Hepatocyte (in vitro differentiated cells): ENCODE measurements around the gene DBNDD2. TPM values are rescaled to one million over a fixed set of nuclear protein-coding genes. Genes with fewer than 3 reads are reported as not detected.

Experiments
- DNase-seq: peaks from one replicate; pipeline ENCODE4 v3.0.0-alpha.2; 2016; ENCODE audit warnings: low spot score
- H2AFZ ChIP-seq: fragments of 200-600 bp; sonication (generic); 2 replicates; pipeline ENCODE4 v1.6.0; 2016; ENCODE audit warnings: antibody characterized with exemption, mild to moderate bottlenecking
- H3K27ac ChIP-seq: fragments of 200-600 bp; sonication (generic); 2 replicates; pipeline ENCODE4 v1.5.1; 2016; ENCODE audit warnings: mild to moderate bottlenecking
- H3K27me3 ChIP-seq: fragments of 200-600 bp; sonication (generic); 2 replicates; pipeline ENCODE4 v1.6.1; 2016
- H3K36me3 ChIP-seq: fragments of 200-600 bp; sonication (generic); replicated peaks from 2 replicates; pipeline ENCODE4 v1.5.1; 2016; ENCODE audit warnings: low read depth; ENCODE audit not compliant: insufficient read depth
- H3K4me1 ChIP-seq: fragments of 200-600 bp; sonication (generic); 2 replicates; pipeline ENCODE4 v1.5.1; 2016; ENCODE audit warnings: mild to moderate bottlenecking, moderate library complexity; ENCODE audit not compliant: insufficient read depth
- H3K4me2 ChIP-seq: fragments of 200-600 bp; sonication (generic); 2 replicates; pipeline ENCODE4 v1.6.0; 2016
- H3K4me3 ChIP-seq: fragments of 200-600 bp; sonication (generic); 2 replicates; pipeline ENCODE4 v1.5.1; 2016; ENCODE audit warnings: mild to moderate bottlenecking
- H3K79me2 ChIP-seq: fragments of 200-600 bp; sonication (generic); 2 replicates; pipeline ENCODE4 v1.6.0; 2017; ENCODE audit warnings: mild to moderate bottlenecking
- H3K9me2 ChIP-seq: fragments of 200-600 bp; sonication (generic); replicated peaks from 2 replicates; pipeline ENCODE4 v1.6.0; 2017; ENCODE audit warnings: mild to moderate bottlenecking; ENCODE audit not compliant: insufficient read depth
- H3K9me3 ChIP-seq: fragments of 200-600 bp; sonication (generic); 2 replicates; pipeline ENCODE4 v1.5.1; 2016; ENCODE audit warnings: low read depth, mild to moderate bottlenecking
- H4K20me1 ChIP-seq: fragments of 200-600 bp; sonication (generic); 2 replicates; pipeline ENCODE4 v1.6.0; 2016; ENCODE audit warnings: mild to moderate bottlenecking; ENCODE audit not compliant: insufficient read depth, poor library complexity, severe bottlenecking
- CTCF ChIP-seq: fragments of 200-600 bp; sonication (generic); IDR thresholded peaks from 2 replicates; pipeline ENCODE4 v1.5.1; 2016; ENCODE audit warnings: antibody characterized with exemption, mild to moderate bottlenecking; ENCODE audit not compliant: poor library complexity
- EZH2 ChIP-seq: fragments of 200-600 bp; sonication (generic); IDR thresholded peaks from 2 replicates; pipeline ENCODE4 v1.6.1; 2016; ENCODE audit warnings: antibody characterized with exemption, mild to moderate bottlenecking, borderline replicate concordance
- EZH2phosphoT487 ChIP-seq: fragments of 200-600 bp; sonication (generic); IDR thresholded peaks from one replicate; pipeline ENCODE4 v1.6.1; 2018; ENCODE audit warnings: antibody characterized with exemption, mild to moderate bottlenecking, low read depth, moderate library complexity; ENCODE audit not compliant: unreplicated experiment, severe bottlenecking
- WGBS: methylation state at CpG from one replicate; pipeline ENCODE4 v1.1.6; 2016; ENCODE audit warnings: low lambda C conversion rate; ENCODE audit errors: missing lambda C conversion rate; 5-methylcytosine and 5-hydroxymethylcytosine counted together
- polyA plus RNA-seq: library from polyadenylated mRNA; unstranded; fragments of >200 nt; fragmentation: Nextera tagmentation; extraction: Ambion mirVana; gene quantifications from 2 replicates; pipeline ENCODE4 v1.2.1, GENCODE V29; 2016
- total RNA-seq: library from RNA; depleted of rRNA; stranded (reverse); fragments of >200 nt; gene quantifications from 2 replicates; pipeline ENCODE4 v1.2.3, GENCODE V29; 2014

The DBNDD2 gene
- total and polyA plus RNA-seq, 2 experiments from 2014 or later = 11.1 to 12.8 TPM

DNA sequence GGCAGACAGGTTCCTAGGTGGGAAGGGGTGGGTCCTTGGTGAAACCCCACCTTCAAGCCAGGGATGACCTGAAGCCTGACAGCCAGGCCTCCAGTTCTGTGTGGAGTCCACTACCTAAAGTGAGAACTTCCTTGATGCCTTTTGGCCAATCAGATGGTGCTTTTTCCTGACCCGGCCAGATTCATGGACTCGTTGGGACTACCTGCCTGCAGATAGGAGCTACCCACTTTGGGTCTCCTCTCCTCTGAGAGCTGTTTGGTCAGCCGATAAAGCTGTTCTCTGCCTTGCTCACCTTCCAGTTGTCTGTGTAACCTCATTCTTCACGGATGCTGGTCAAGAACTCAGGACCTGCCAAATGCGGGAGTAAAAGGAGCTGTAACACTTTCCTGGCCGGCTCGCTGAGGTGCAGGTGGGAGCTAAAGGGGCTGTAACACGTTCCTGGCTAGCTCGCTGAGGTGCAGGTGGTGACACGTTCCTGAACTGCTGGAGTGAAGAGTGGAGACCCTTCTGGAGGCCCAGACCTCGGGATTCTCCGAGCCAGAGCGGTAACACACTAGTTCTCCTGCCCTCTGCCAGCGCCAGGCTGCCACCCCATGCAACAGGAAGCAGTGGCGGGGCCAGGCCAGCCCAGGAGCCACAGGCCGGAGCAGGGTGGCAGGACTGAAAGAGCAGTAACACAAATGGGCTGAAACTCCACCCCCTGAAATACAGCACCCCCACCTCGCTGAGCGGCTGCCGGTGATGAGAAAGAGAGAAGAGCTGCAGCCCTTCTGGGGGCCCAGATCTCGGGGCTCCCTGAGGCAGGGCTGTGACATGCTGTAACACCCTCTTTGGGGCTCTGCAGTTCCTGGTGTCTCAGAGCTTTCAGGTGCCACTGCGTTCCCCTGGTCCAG is 13.6 kb upstream of the DBNDD2 start:
- H3K79me2 ChIP-seq = no peaks in the 10 kb centered on the region
- no peak overlapping the region for H2AFZ ChIP-seq
- H3K27me3 ChIP-seq = no peaks in the 10 kb centered on the region
- H3K4me3 ChIP-seq = no peak overlapping the region
- no peak for DNase-seq
- no peak overlapping the region for H3K4me2 ChIP-seq
- H3K27ac ChIP-seq = no peak overlapping the region
- no peaks in the 10 kb centered on the region for H3K4me1 ChIP-seq
- no peaks in the 10 kb centered on the region for H3K9me2 ChIP-seq
- H3K36me3 ChIP-seq = no peaks in the 10 kb centered on the region
- no peaks in the 10 kb centered on the region for H3K9me3 ChIP-seq
- TF ChIP-seq EZH2phosphoT487 = no peak
- H4K20me1 ChIP-seq = no peaks in the 10 kb centered on the region
- WGBS = 91% methylated on average over 21 of the region's 21 CpGs

GRCh38 chr20:45395114-45395415 is 13.0 kb upstream of the DBNDD2 start:
- Histone ChIP-seq H3K4me3 (no peak overlapping the region), H3K27me3 (no peaks in the 10 kb centered on the region), H3K9me3 (peaks cover 3% of the 10 kb centered on the region), H3K27ac (no peak overlapping the region), H2AFZ (no peak overlapping the region), H4K20me1 (no peaks in the 10 kb centered on the region), H3K4me2 (no peak overlapping the region), H3K36me3 (no peaks in the 10 kb centered on the region), H3K79me2 (no peaks in the 10 kb centered on the region), H3K9me2 (no peaks in the 10 kb centered on the region), H3K4me1 (no peaks in the 10 kb centered on the region)
- DNase-seq = no peak
- 94% methylated on average over 7 of the region's 7 CpGs for WGBS
- TF ChIP-seq CTCF (no peak), EZH2phosphoT487 (no peak), EZH2 (no peak)

- Histone ChIP-seq H3K4me3 (no peak overlapping the region), H3K4me1 (no peaks in the 10 kb centered on the region), H2AFZ (no peak overlapping the region), H4K20me1 (no peaks in the 10 kb centered on the region), H3K79me2 (no peaks in the 10 kb centered on the region), H3K27me3 (no peaks in the 10 kb centered on the region), H3K27ac (no peak overlapping the region), H3K9me2 (no peaks in the 10 kb centered on the region), H3K36me3 (no peaks in the 10 kb centered on the region), H3K4me2 (no peak overlapping the region), H3K9me3 (peaks cover 7% of the 10 kb centered on the region)
- TF ChIP-seq CTCF = no peak
- DNase-seq = no peak
- 100% methylated on average over 1 of the region's 1 CpG for WGBS
These were observed 9.1 kb upstream of the DBNDD2 start for GRCh38 chr20:45399018-45399417.

DNA sequence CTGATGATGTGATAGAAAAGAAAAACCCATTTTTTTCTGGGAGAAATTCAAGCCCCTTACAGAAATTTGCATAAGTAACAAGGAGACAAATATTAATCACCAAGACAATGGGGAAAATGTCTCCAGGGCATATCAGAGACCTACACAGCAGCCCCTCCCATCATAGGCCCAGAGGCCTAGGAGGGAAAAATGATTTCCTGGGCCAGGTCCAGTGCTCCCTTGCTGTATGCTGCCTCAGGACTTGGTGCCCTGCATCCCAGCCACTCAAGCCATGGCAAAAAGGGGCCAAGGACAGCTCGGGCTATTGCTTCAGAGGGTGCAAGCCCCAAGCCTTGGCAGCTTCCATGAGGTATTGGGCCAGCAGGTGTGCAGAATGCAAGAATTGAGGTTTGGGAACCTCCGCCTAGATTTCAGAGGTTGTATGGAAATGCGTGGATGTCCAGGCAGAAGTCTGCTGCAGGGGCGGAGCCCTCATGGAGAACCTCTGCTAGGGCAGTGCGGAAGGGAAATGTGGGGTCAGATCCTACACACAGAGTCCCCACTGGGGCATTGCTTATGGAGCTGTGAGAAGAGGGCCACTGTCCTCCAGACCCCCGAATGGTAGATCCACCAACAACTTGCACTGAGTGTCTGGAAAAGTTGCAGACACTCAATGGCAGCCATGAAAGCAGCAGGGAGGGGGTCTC is 7.6 kb upstream of the DBNDD2 start:
- Histone ChIP-seq H3K27ac (no peak overlapping the region), H3K36me3 (no peaks in the 10 kb centered on the region), H3K9me2 (no peaks in the 10 kb centered on the region), H3K4me1 (peaks cover 1% of the 10 kb centered on the region), H3K27me3 (peaks cover 5% of the 10 kb centered on the region), H4K20me1 (no peaks in the 10 kb centered on the region), H3K9me3 (peaks cover 7% of the 10 kb centered on the region), H2AFZ (no peak overlapping the region), H3K79me2 (no peaks in the 10 kb centered on the region), H3K4me3 (no peak overlapping the region), H3K4me2 (no peak overlapping the region)
- TF ChIP-seq CTCF (no peak), EZH2phosphoT487 (no peak), EZH2 (no peak)
- DNase-seq = no peak
- WGBS = 94% methylated on average over 6 of the region's 6 CpGs
